Brain microvascular endothelial cell (primary cell): ENCODE results near the gene LSP1.

Experiments
- DNase-seq: peaks from one replicate; pipeline ENCODE4 v3.0.0-alpha.2; 2020
- H3K27ac ChIP-seq: fragments of 250-450 bp; sonication (Bioruptor Pico); 2 replicates; pipeline ENCODE4 v1.5.1; 2020; ENCODE audit warnings: mild to moderate bottlenecking, moderate library complexity
- H3K27me3 ChIP-seq: fragments of 250-450 bp; sonication (Bioruptor Pico); replicated peaks from 2 replicates; pipeline ENCODE4 v1.5.1; 2020; ENCODE audit warnings: mild to moderate bottlenecking
- H3K36me3 ChIP-seq: fragments of 250-450 bp; sonication (Bioruptor Pico); replicated peaks from 2 replicates; pipeline ENCODE4 v1.5.1; 2020; ENCODE audit warnings: mild to moderate bottlenecking
- H3K4me3 ChIP-seq: 2 replicates; pipeline ENCODE4 v1.5.1; 2011; ENCODE audit warnings: low read depth, mild to moderate bottlenecking, control low read depth, low read length, moderate library complexity
- in situ Hi-C: cut with HindIII; loops from 2 replicates; pipeline ENCODE4 v1.10.0; 2017; ENCODE audit warnings: low sequenced_read_pairs, low pct_ligation_motif_present
- TF ChIP-seq, protein P1 (sequence below): IDR thresholded peaks from 2 replicates; pipeline ENCODE4 v1.5.1; 2011; ENCODE audit warnings: low read depth, mild to moderate bottlenecking, moderate library complexity, low read length, control low read depth, inconsistent platforms; ENCODE audit errors: missing control alignments

The LSP1 gene

DNA sequence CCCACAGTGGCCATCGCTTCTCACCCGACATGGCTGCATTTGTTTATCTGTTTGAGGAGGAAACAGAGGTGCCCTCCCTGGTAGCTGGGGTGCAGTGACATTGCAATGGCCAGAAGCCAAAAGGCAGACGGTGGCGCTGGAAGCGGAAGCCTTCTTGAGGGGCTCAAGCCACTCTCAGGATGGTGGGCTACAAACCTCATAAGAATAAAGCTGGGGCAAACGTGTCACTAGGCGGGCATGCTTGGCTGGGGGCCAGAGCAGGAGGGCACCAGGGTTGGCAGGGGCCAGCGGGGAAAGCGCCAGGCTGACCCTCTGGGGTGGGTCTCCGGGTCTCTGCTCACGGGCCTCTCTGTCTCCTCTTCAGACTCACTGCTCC lies 79.2 kb downstream of the LSP1 start:
- Histone ChIP-seq H3K27ac (no peak overlapping the region), H3K27me3 (no peaks in the 10 kb centered on the region), H3K4me3 (no peak overlapping the region), H3K36me3 (no peaks in the 10 kb centered on the region)
- DNase-seq: no peak
- in situ Hi-C loops: no loop called here
- TF ChIP-seq, protein P1, sequence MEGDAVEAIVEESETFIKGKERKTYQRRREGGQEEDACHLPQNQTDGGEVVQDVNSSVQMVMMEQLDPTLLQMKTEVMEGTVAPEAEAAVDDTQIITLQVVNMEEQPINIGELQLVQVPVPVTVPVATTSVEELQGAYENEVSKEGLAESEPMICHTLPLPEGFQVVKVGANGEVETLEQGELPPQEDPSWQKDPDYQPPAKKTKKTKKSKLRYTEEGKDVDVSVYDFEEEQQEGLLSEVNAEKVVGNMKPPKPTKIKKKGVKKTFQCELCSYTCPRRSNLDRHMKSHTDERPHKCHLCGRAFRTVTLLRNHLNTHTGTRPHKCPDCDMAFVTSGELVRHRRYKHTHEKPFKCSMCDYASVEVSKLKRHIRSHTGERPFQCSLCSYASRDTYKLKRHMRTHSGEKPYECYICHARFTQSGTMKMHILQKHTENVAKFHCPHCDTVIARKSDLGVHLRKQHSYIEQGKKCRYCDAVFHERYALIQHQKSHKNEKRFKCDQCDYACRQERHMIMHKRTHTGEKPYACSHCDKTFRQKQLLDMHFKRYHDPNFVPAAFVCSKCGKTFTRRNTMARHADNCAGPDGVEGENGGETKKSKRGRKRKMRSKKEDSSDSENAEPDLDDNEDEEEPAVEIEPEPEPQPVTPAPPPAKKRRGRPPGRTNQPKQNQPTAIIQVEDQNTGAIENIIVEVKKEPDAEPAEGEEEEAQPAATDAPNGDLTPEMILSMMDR: no peak

DNA sequence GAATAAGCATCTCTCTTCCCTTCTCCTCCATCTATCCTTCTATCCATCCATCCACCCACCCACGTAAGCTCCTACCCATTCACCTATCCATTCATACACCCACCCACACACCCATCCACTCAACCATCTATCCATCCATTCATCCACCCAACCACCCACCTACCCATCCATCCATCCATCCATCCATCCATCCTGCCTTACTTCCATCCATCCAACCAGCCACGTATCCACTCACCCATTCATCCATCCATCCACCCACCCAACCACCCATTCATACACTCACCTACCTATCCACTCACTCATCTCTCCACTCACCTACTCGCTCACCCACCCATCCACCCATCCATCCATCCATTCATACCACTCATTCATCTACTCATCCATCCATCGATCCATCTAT lies 79.8 kb downstream of the LSP1 start:
- no peak for DNase-seq
- no peak overlapping the region for H3K4me3 ChIP-seq
- H3K27ac ChIP-seq: no peak overlapping the region
- TF ChIP-seq, protein P1: no peak
- in situ Hi-C loops: no loop called here
- no peaks in the 10 kb centered on the region for H3K27me3 ChIP-seq
- H3K36me3 ChIP-seq: no peaks in the 10 kb centered on the region

DNA sequence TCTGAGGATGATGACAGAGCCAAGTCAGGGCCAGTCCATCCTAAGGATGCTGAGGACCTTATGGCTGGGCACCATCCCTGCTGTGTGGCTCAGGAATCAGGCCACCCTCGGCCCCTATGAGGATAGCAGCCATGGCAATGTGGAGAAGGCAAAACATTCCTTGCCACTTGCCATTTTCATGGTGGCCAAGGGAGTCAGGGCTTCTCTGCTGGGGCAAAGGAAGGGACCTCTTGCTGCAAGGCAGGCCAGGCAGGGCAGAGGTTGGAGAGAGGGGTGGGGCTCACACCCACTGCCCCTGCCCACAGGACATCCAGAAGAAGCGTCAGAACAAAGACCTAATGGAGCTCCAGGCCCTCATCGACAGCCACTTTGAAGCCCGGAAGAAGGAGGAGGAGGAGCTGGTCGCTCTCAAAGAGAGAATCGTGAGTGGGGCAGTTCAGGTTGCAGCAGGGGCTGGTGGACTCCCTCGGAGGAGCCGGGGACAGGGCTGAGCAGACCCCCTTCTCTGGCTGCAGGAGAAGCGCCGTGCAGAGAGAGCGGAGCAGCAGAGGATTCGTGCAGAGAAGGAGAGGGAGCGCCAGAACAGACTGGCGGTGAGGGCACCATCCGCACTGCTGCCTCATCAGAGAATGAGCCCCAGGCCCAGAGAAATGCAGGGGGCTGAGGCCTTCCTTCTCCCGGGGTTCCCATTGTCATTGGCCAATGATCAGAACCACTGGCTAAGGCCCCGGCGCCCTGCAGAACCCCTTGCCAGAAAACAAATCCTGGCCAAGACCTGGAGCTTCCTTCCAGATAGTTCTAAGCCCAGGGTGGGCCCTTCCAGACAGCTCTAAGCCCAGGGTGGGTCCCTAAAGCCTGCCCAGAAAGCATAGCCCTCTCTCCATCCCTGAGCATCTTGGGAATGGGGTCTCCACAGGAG lies 80.8 kb downstream of the LSP1 start:
- in situ Hi-C loops: no loop called here
- H3K4me3 ChIP-seq: no peak overlapping the region
- H3K27ac ChIP-seq: no peak overlapping the region
- no peak for DNase-seq
- H3K27me3 ChIP-seq: no peaks in the 10 kb centered on the region
- TF ChIP-seq, protein P1: no peak
- H3K36me3 ChIP-seq: no peaks in the 10 kb centered on the region

DNA sequence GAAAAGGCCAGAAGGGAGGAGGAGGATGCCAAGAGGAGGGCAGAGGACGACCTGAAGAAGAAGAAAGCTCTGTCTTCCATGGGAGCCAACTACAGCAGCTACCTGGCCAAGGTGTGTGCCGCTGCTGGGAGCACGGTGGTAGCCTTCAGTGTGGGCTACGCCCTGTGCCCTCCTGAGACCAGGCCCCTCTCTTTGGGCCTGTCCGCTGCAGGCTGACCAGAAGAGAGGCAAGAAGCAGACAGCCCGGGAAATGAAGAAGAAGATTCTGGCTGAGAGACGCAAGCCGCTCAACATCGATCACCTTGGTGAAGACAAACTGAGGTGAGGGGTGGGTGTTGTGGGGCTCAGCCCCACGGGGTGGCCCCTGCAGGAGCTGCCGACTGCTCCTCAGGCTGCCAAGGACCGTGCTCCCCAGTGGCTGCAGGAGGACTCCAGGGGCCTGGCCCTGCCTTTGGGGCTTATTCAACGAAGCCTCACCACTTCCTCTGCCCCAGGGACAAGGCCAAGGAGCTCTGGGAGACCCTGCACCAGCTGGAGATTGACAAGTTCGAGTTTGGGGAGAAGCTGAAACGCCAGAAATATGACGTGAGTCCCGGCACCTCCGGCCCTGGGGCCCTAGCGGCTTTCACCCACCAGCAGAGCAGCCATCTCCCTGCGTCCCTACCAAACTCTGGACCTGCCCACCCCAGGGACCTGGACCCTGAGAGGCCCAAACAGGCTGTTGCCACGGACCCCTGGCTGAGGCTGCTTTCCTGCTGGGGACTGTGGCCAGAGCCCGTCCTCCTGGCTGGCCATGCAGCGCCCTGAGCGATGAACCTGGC lies 81.7 kb downstream of the LSP1 start:
- H3K4me3 ChIP-seq: no peak overlapping the region
- no peak overlapping the region for H3K27ac ChIP-seq
- in situ Hi-C loops: no loop called here
- TF ChIP-seq, protein P1: no peak
- H3K36me3 ChIP-seq: no peaks in the 10 kb centered on the region
- no peak for DNase-seq
- H3K27me3 ChIP-seq: no peaks in the 10 kb centered on the region

DNA sequence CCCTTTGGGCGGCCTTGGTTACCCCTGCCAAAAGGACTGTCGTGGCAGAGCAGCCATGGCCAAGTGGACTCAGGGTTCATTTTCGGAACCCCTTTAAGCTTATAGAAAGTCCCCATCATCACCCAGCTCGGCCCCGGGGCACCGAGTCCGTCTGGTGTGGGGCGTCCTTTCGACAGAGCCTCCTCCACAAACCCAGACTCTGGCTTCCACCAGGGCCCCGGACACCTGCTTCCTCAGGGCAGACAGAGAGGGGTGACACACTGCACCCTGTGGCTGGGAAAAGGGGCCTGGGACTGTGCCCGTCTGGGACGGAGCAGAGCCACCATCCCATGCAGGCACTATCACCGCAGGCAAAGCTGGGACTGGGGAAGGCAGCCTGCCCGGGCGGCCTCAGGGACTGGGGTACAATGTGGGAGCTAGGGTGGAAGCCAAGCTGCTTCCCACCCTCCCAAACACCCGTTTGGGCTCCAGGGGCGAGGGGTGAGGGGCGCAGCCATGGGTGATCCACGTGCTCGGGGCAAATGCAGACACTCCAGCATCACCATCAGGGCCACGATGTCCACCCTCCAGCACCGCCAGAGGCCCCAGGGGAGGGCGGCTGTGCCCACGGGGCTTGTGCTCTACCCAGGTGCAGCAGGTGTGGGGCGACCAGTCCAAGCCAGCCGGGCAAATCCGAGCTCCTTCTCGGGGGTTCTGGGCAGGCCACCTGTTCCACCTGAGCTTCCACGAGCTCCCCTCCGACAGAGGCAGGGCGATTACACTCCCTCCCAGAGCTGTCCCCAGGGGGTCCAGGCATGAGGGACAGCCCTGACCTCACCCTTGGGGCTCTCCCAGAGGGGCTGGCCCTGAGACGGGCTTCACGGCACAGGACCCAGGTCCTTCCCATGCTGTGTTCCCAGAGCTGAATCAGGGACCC lies 82.5 kb downstream of the LSP1 start:
- no peaks in the 10 kb centered on the region for H3K27me3 ChIP-seq
- in situ Hi-C loops: no loop called here
- TF ChIP-seq, protein P1: no peak
- no peak overlapping the region for H3K4me3 ChIP-seq
- no peak for DNase-seq
- H3K36me3 ChIP-seq: no peaks in the 10 kb centered on the region
- H3K27ac ChIP-seq: no peak overlapping the region
